Measurements from ENCODE around the gene TMEM128. TPM values are rescaled to one million over a fixed set of nuclear protein-coding genes. Genes with fewer than 3 reads are reported as not detected.

The TMEM128 gene
- polyA plus RNA-seq, 1 of the 3 experiments (the other 2 are of a cell fraction): 33.7 TPM

GRCh38 chr4:4269331-4269731 lies 21.3 kb upstream of the TMEM128 start:
- H3K9me2 ChIP-seq: no peaks in the 10 kb centered on the region

GRCh38 chr4:4268776-4269175 lies 20.8 kb upstream of the TMEM128 start:
- H3K9me2 ChIP-seq: no peaks in the 10 kb centered on the region
- 100% methylated on average over 1 of the region's 1 CpG for WGBS (ENCODE audit: low lambda C conversion rate)
- ChIA-PET CTCF (interaction anchor here (1.2 kb wide), 1 partner anchor 16 kb away, joined by 3 read pairs; no protein-coding TSS in a partner anchor), POLR2A (no interaction called here)
- no peak for DNase-seq
- H4K20me1 ChIP-seq (ENCODE audit: insufficient read depth): no peaks in the 10 kb centered on the region
- no peaks in the 10 kb centered on the region for H3K79me2 ChIP-seq (ENCODE audit: insufficient read depth)
- H3K9me3 ChIP-seq: no peaks in the 10 kb centered on the region
- no peaks in the 10 kb centered on the region for H3F3A ChIP-seq (replicated peaks; ENCODE audit: insufficient read depth)
- H2AFZ ChIP-seq (ENCODE audit: low read depth): no peak overlapping the region
- H3K27me3 ChIP-seq (ENCODE audit: insufficient read depth): no peaks in the 10 kb centered on the region
- TF ChIP-seq TEAD4 (IDR thresholded peaks at IDR 0.05; ENCODE audit: borderline replicate concordance, insufficient read depth) (no peak), USF2 (IDR thresholded peaks at IDR 0.05; ENCODE audit: borderline replicate concordance, low read depth, low read length) (no peak), SMC3 (IDR thresholded peaks at IDR 0.05; ENCODE audit: low read depth, low read length) (no peak), CHD2 (IDR thresholded peaks at IDR 0.05; ENCODE audit: low read length, partially characterized antibody) (no peak), FOXJ3 (CRISPR knock-in tag; IDR thresholded peaks at IDR 0.05) (no peak), RCOR1 (IDR thresholded peaks at IDR 0.05; ENCODE audit: low read length) (no peak), SIN3A (IDR thresholded peaks at IDR 0.05; ENCODE audit: borderline replicate concordance, low read depth, low read length) (no peak), MEF2A (IDR thresholded peaks at IDR 0.05; ENCODE audit: borderline replicate concordance, low read depth) (no peak), RXRA (IDR thresholded peaks at IDR 0.05; ENCODE audit: borderline replicate concordance, low read depth) (no peak), FOXM1 (IDR thresholded peaks at IDR 0.05; ENCODE audit: low read depth) (no peak), TAF1 (IDR thresholded peaks at IDR 0.05; ENCODE audit: borderline replicate concordance, low read depth, low read length) (no peak), NFIC (IDR thresholded peaks at IDR 0.05; ENCODE audit: borderline replicate concordance) (no peak), USF1 (IDR thresholded peaks at IDR 0.05; ENCODE audit: borderline replicate concordance, low read depth) (no peak), GABPA (IDR thresholded peaks at IDR 0.05; ENCODE audit: low read depth) (no peak), ELF1 (IDR thresholded peaks at IDR 0.05) (no peak), REST (IDR thresholded peaks at IDR 0.05; ENCODE audit: low read depth, low read length) (no peak)
- H3K4me3 ChIP-seq (ENCODE audit: low read depth in 2 of 2, low read length in 1 of 2): no peak overlapping the region
- peaks cover 7 to 41% of the 10 kb centered on the region in 2 experiments for H3K36me3 ChIP-seq (replicated peaks in 1 of 2; ENCODE audit: control insufficient read depth in 1 of 2, insufficient read depth in 2 of 2, low read length in 1 of 2)
- no peaks in the 10 kb centered on the region for H3K4me1 ChIP-seq (ENCODE audit: control insufficient read depth in 1 of 2, insufficient read depth in 2 of 2, low read depth in 1 of 2, low read length in 1 of 2)
- H3K9ac ChIP-seq: no peak overlapping the region
- H3K4me2 ChIP-seq: no peak overlapping the region
- no peak overlapping the region for H3K27ac ChIP-seq (ENCODE audit: low read depth in 2 of 2, low read length in 1 of 2)

More at GRCh38 chr4:4269331-4269731, 21.3 kb upstream of the TMEM128 start:
- no peak for TF ChIP-seq FOXJ3 (CRISPR knock-in tag; IDR thresholded peaks at IDR 0.05)
- TF ChIP-seq ELF1 (IDR thresholded peaks at IDR 0.05): no peak
- TF ChIP-seq MXI1 (IDR thresholded peaks at IDR 0.05; ENCODE audit: low read depth, low read length): no peak
- no peak for TF ChIP-seq RFX5 (IDR thresholded peaks at IDR 0.05; ENCODE audit: low read length)
- no peak for TF ChIP-seq FOSL2 (IDR thresholded peaks at IDR 0.05; ENCODE audit: borderline replicate concordance, low read depth)
- no peak for TF ChIP-seq TCF12 (IDR thresholded peaks at IDR 0.05)
- no peak overlapping the region for H3K9ac ChIP-seq
- peaks cover 7 to 44% of the 10 kb centered on the region in 2 experiments for H3K36me3 ChIP-seq (replicated peaks in 1 of 2; ENCODE audit: control insufficient read depth in 1 of 2, insufficient read depth in 2 of 2, low read length in 1 of 2)
- no peak overlapping the region for H3K4me3 ChIP-seq (ENCODE audit: low read depth in 2 of 2, low read length in 1 of 2)
- DNase-seq: no peak
- H3K27me3 ChIP-seq (ENCODE audit: insufficient read depth): no peaks in the 10 kb centered on the region
- no peaks in the 10 kb centered on the region for H3K9me3 ChIP-seq
- ChIA-PET CTCF (no interaction called here), POLR2A (no interaction called here)
- H4K20me1 ChIP-seq (ENCODE audit: insufficient read depth): no peaks in the 10 kb centered on the region
- no peaks in the 10 kb centered on the region for H3K4me1 ChIP-seq (ENCODE audit: control insufficient read depth in 1 of 2, insufficient read depth in 2 of 2, low read depth in 1 of 2, low read length in 1 of 2)
- H3K27ac ChIP-seq (ENCODE audit: low read depth in 2 of 2, low read length in 1 of 2): no peak overlapping the region
- H2AFZ ChIP-seq (ENCODE audit: low read depth): no peak overlapping the region
- no peaks in the 10 kb centered on the region for H3K79me2 ChIP-seq (ENCODE audit: insufficient read depth)
- 98% methylated on average over 11 of the region's 11 CpGs for WGBS (ENCODE audit: low lambda C conversion rate)
- H3F3A ChIP-seq (replicated peaks; ENCODE audit: insufficient read depth): no peaks in the 10 kb centered on the region
- no peak overlapping the region for H3K4me2 ChIP-seq

Data from SK-N-SH (cell line).